MCF 10A (cell line): ENCODE measurements around the gene UNCX. TPM values are rescaled to one million over a fixed set of nuclear protein-coding genes. Genes with fewer than 3 reads are reported as not detected.

Source experiments
- BruUV-seq: library from RNA; stranded (reverse); fragments of 400-500 nt; replicated peaks from 2 replicates; lab custom pipeline; 2021; lab: Mats Ljungman, UMichigan
- CTCF ChIA-PET: fragments of 300-600 bp; sonication (Branson Sonifier 250); formaldehyde crosslinking; extraction: SDS; loops from one replicate; lab custom pipeline; 2021; ENCODE audit warnings: antibody characterized with exemption, inconsistent platforms; lab: Yijun Ruan, JAX
- POLR2A ChIA-PET: fragments of 300-600, 350-650 bp; sonication (Branson Sonifier 250); formaldehyde crosslinking; extraction: SDS; loops from one replicate; lab custom pipeline; 2020; ENCODE audit warnings: antibody characterized with exemption, inconsistent platforms; lab: Yijun Ruan, JAX
- DNase-seq: peaks from one replicate; pipeline ENCODE4 v3.0.0-alpha.2; 2018; ENCODE audit not compliant: unreplicated experiment
- H3K27ac Mint-ChIP-seq: one replicate; pipeline ENCODE4 v1.8.0; 2022; ENCODE audit warnings: mild to moderate bottlenecking, low read depth, mixed read lengths; ENCODE audit not compliant: unreplicated experiment
- H3K27me3 Mint-ChIP-seq: one replicate; pipeline ENCODE4 v1.8.0; 2022; ENCODE audit warnings: mixed read lengths; ENCODE audit not compliant: insufficient read depth, unreplicated experiment
- H3K36me3 Mint-ChIP-seq: one replicate; pipeline ENCODE4 v1.8.0; 2022; ENCODE audit warnings: mild to moderate bottlenecking, moderate library complexity, mixed read lengths; ENCODE audit not compliant: insufficient read depth, unreplicated experiment
- H3K4me1 Mint-ChIP-seq: one replicate; pipeline ENCODE4 v1.8.0; 2022; ENCODE audit warnings: mixed read lengths; ENCODE audit not compliant: insufficient read depth, unreplicated experiment
- H3K4me3 Mint-ChIP-seq: one replicate; pipeline ENCODE4 v1.8.0; 2022; ENCODE audit warnings: mild to moderate bottlenecking, moderate library complexity, mixed read lengths; ENCODE audit not compliant: unreplicated experiment
- H3K9me3 Mint-ChIP-seq: one replicate; pipeline ENCODE4 v1.8.0; 2022; ENCODE audit warnings: mixed read lengths; ENCODE audit not compliant: unreplicated experiment
- CTCF ChIP-seq: fragments of 200-600 bp; IDR thresholded peaks from one replicate; pipeline ENCODE4 v1.8.0; 2022; ENCODE audit warnings: antibody characterized with exemption, mild to moderate bottlenecking; ENCODE audit not compliant: unreplicated experiment
- intact Hi-C: fragments of 100-400 bp; cut with micrococcal nuclease; formaldehyde crosslinking; loops from 2 replicates; pipeline ENCODE4 v1.14.1; 2022
- total RNA-seq: library from RNA; stranded (reverse); gene quantifications from 2 replicates; pipeline ENCODE4 v1.2.3, GENCODE V29; 2022

Gene UNCX
- total RNA-seq, 1 experiment from 2014 or later, result not detected

- H3K27ac Mint-ChIP-seq, result no peak overlapping the region
- POLR2A ChIA-PET, result no interaction called here
- H3K4me1 Mint-ChIP-seq, result no peaks in the 10 kb centered on the region
- peaks cover 82% of the 10 kb centered on the region for H3K27me3 Mint-ChIP-seq
- H3K9me3 Mint-ChIP-seq, result no peaks in the 10 kb centered on the region
- DNase-seq, result no peak
- intact Hi-C loops, result no loop called here
- CTCF ChIA-PET, result interaction anchor here (0.7 kb wide), 1 partner anchor 805 kb away, joined by 3 read pairs; no protein-coding TSS in a partner anchor
- H3K36me3 Mint-ChIP-seq, result no peaks in the 10 kb centered on the region
- TF ChIP-seq CTCF, result no peak
- H3K4me3 Mint-ChIP-seq, result no peak overlapping the region
- BruUV-seq, result no TSS peak
Observed at GRCh38 chr7:1242256-1242605, 9.6 kb downstream of the UNCX start.

- POLR2A ChIA-PET, result no interaction called here
- no peaks in the 10 kb centered on the region for H3K9me3 Mint-ChIP-seq
- no peak overlapping the region for H3K27ac Mint-ChIP-seq
- CTCF ChIA-PET, result interaction anchor here (0.7 kb wide), 1 partner anchor 183 kb away, joined by 3 read pairs; no protein-coding TSS in a partner anchor
- no TSS peak for BruUV-seq
- no peaks in the 10 kb centered on the region for H3K4me1 Mint-ChIP-seq
- TF ChIP-seq CTCF, result no peak
- H3K27me3 Mint-ChIP-seq, result peaks cover 77% of the 10 kb centered on the region
- intact Hi-C loops, result no loop called here
- no peak for DNase-seq
- no peak overlapping the region for H3K4me3 Mint-ChIP-seq
- H3K36me3 Mint-ChIP-seq, result no peaks in the 10 kb centered on the region
Observed at GRCh38 chr7:1242606-1243289, 10.1 kb downstream of the UNCX start.

DNA sequence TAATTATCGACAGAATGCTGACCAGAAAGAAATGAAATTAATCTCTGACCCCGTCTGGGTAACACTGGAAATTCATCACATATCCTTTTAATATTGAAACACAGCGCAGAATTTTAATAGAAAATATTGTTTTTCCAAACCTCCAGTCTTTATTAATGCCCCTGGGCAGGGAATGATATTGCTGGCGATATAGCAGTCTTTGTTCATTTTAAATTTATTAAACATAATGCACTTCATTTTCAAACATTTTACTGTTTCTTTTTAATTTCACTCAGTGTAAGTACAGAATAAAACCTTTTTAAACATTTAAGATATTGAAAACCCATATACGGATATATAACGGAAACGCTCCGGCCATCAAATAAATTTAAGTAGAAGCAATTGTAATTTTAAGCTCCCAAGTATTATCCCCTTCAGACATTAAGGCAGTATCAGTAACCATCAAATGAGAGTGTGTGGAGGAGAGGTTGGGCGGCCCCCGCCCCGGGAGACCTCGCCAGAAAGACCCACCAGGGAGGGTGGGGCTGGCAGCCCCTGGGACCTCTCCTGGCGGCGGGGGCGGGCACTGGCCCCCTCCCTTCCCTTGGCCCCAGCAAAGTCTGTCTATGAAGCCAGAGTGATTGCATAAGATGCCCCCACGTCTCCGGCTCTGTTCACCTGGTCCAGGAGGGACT is 10.8 kb downstream of the UNCX start:
- no TSS peak for BruUV-seq
- CTCF ChIA-PET, result interaction anchor here (0.7 kb wide), 1 partner anchor 182 kb away, joined by 3 read pairs; no protein-coding TSS in a partner anchor

More for the DNA sequence above, 10.8 kb downstream of the UNCX start:
- intact Hi-C loops, result no loop called here
- POLR2A ChIA-PET, result interaction anchor here (0.6 kb wide), 1 partner anchor 29 kb away, joined by 3 read pairs; no protein-coding TSS in a partner anchor
- no peak for DNase-seq
- Mint-ChIP-seq H3K27ac (no peak overlapping the region), H3K9me3 (no peaks in the 10 kb centered on the region), H3K4me3 (no peak overlapping the region), H3K4me1 (no peaks in the 10 kb centered on the region), H3K27me3 (peaks cover 79% of the 10 kb centered on the region), H3K36me3 (no peaks in the 10 kb centered on the region)
- TF ChIP-seq CTCF, result no peak
